ENCODE results near the gene VIPR2.
A peak's percentile ranks its signal among the peaks of the same experiment; 100 is the strongest.

VIPR2 gene

GRCh38 chr7:159020987-159021386, 123.7 kb downstream of the VIPR2 start:
- Histone ChIP-seq H2AK5ac (ENCODE audit: low read depth, low read length) (no peak overlapping the region), H3K4me2 (ENCODE audit: insufficient read depth, low read length, poor library complexity, severe bottlenecking) (no peak overlapping the region), H3K14ac (ENCODE audit: low read length) (no peak overlapping the region), H2BK120ac (ENCODE audit: low read depth, low read length) (no peak overlapping the region), H2BK15ac (ENCODE audit: low read length) (no peak overlapping the region), H3K18ac (ENCODE audit: low read length) (no peak overlapping the region), H3K27me3 (ENCODE audit: control insufficient read depth in 3 of 3, insufficient read depth in 3 of 3, low read depth in 1 of 3, low read length in 3 of 3) (peaks cover 0 to 10% (median 3%) of the 10 kb centered on the region in 3 experiments), H4K8ac (ENCODE audit: low read depth, low read length) (no peak overlapping the region), H3K4ac (ENCODE audit: low read length) (no peak overlapping the region), H3K9me3 (replicated peaks in 1 of 2; ENCODE audit: control insufficient read depth in 2 of 2, insufficient read depth in 1 of 2, low read depth in 1 of 2, low read length in 2 of 2) (no peaks in the 10 kb centered on the region), H2AFZ (ENCODE audit: low read length) (peak overlapping the region; percentile 42), H3K27ac (replicated peaks; ENCODE audit: low read length) (no peak overlapping the region), H3K4me1 (ENCODE audit: control insufficient read depth in 2 of 2, insufficient read depth in 1 of 2, low read depth in 1 of 2, low read length in 2 of 2) (peaks cover 2 to 15% of the 10 kb centered on the region in 2 donors), H4K91ac (ENCODE audit: low read depth, low read length, poor library complexity) (no peak overlapping the region), H2BK5ac (ENCODE audit: low read length) (no peak overlapping the region), H3K9ac (ENCODE audit: low read depth, low read length, poor library complexity) (no peak overlapping the region), H3K23ac (ENCODE audit: low read depth, low read length, poor library complexity) (no peak overlapping the region), H2BK12ac (ENCODE audit: low read length) (no peak overlapping the region), H3K79me1 (ENCODE audit: low read depth, low read length) (no peaks in the 10 kb centered on the region), H3K4me3 (ENCODE audit: low read length in 2 of 2) (no peak overlapping the region), H3K36me3 (replicated peaks in 1 of 2; ENCODE audit: control insufficient read depth in 2 of 2, insufficient read depth in 2 of 2, low read length in 2 of 2) (no peaks in the 10 kb centered on the region)
- no peak for DNase-seq (ENCODE audit: low spot score)
- no CpG with 5 or more reads among the region's 6 CpGs for WGBS, 2 donors (ENCODE audit: extremely low coverage in 2 of 2, insufficient read length in 2 of 2, insufficient replicate concordance in 1 of 2)

DNA sequence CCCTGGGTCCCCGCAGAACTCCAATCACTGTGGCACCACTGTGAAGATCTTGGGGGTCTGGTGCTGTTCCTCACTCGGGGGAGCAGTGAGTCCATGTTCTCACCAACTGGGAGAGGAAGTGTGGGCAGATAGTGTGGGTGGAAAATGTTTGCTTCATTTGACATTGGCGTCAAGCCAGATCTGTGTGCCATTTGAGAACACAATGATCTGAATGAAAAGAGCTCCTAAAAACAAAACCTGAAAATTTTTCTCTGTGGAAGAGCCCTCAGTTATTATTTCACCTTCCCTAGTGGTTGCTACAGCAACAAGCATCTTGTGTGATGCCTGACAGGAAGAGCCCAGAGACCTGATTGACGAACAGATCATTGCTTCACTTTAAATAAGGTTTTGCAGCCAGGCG, 125.6 kb downstream of the VIPR2 start:
- H3K36me3 ChIP-seq (replicated peaks in 1 of 2; ENCODE audit: control insufficient read depth in 2 of 2, insufficient read depth in 2 of 2, low read length in 2 of 2), result no peaks in the 10 kb centered on the region
- H3K4me2 ChIP-seq (ENCODE audit: insufficient read depth, low read length, poor library complexity, severe bottlenecking), result no peak overlapping the region
- no peak overlapping the region for H2AFZ ChIP-seq (ENCODE audit: low read length)
- H3K27ac ChIP-seq (replicated peaks; ENCODE audit: low read length), result no peak overlapping the region
- no peak overlapping the region for H2BK5ac ChIP-seq (ENCODE audit: low read length)
- no peaks in the 10 kb centered on the region for H3K9me3 ChIP-seq (replicated peaks in 1 of 2; ENCODE audit: control insufficient read depth in 2 of 2, insufficient read depth in 1 of 2, low read depth in 1 of 2, low read length in 2 of 2)
- H2BK15ac ChIP-seq (ENCODE audit: low read length), result no peak overlapping the region
- peaks cover 0 to 3% (median 0%) of the 10 kb centered on the region in 3 experiments for H3K27me3 ChIP-seq (ENCODE audit: control insufficient read depth in 3 of 3, insufficient read depth in 3 of 3, low read depth in 1 of 3, low read length in 3 of 3)
- H4K8ac ChIP-seq (ENCODE audit: low read depth, low read length), result no peak overlapping the region
- H2BK120ac ChIP-seq (ENCODE audit: low read depth, low read length), result no peak overlapping the region
- no peak overlapping the region for H2BK12ac ChIP-seq (ENCODE audit: low read length)
- peaks cover 2 to 10% of the 10 kb centered on the region in 2 donors for H3K4me1 ChIP-seq (ENCODE audit: control insufficient read depth in 2 of 2, insufficient read depth in 1 of 2, low read depth in 1 of 2, low read length in 2 of 2)
- H3K4me3 ChIP-seq (ENCODE audit: low read length in 2 of 2), result no peak overlapping the region
- WGBS, 2 donors (ENCODE audit: extremely low coverage in 2 of 2, insufficient read length in 2 of 2, insufficient replicate concordance in 1 of 2), result no CpG with 5 or more reads among the region's 5 CpGs
- H2AK5ac ChIP-seq (ENCODE audit: low read depth, low read length), result no peak overlapping the region
- DNase-seq (ENCODE audit: low spot score), result no peak
- H3K79me1 ChIP-seq (ENCODE audit: low read depth, low read length), result no peaks in the 10 kb centered on the region
- no peak overlapping the region for H4K91ac ChIP-seq (ENCODE audit: low read depth, low read length, poor library complexity)
- no peak overlapping the region for H3K4ac ChIP-seq (ENCODE audit: low read length)
- H3K23ac ChIP-seq (ENCODE audit: low read depth, low read length, poor library complexity), result no peak overlapping the region
- H3K18ac ChIP-seq (ENCODE audit: low read length), result no peak overlapping the region
- H3K14ac ChIP-seq (ENCODE audit: low read length), result no peak overlapping the region
- H3K9ac ChIP-seq (ENCODE audit: low read depth, low read length, poor library complexity), result no peak overlapping the region

DNA sequence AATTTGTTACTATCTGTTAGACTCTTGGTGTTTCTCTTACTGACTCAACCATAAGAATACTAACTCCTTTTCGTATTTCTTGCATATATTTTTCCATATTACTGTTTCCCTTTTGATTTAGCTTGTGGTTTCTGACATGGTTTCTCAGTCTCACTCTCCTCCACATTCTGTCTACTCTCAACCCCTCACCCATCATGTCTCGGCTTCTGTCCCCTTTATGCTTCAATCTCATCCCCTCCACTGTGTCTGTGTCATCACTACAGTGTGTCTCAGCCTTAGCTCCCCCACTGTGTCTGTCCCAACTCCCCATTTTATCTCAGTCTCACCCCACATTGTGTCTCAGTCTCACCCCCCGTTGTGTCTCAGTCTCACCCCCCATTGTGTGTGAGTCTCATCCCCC, 126.9 kb downstream of the VIPR2 start:
- no peak overlapping the region for H3K4ac ChIP-seq (ENCODE audit: low read length)
- H3K4me2 ChIP-seq (ENCODE audit: insufficient read depth, low read length, poor library complexity, severe bottlenecking), result no peak overlapping the region
- peaks cover 2% of the 10 kb centered on the region for H3K79me1 ChIP-seq (ENCODE audit: low read depth, low read length)
- H2BK15ac ChIP-seq (ENCODE audit: low read length), result no peak overlapping the region
- H2BK120ac ChIP-seq (ENCODE audit: low read depth, low read length), result no peak overlapping the region
- H4K91ac ChIP-seq (ENCODE audit: low read depth, low read length, poor library complexity), result no peak overlapping the region
- DNase-seq (ENCODE audit: low spot score), result no peak
- H2AFZ ChIP-seq (ENCODE audit: low read length), result no peak overlapping the region
- peaks cover 2 to 10% of the 10 kb centered on the region in 2 donors for H3K4me1 ChIP-seq (ENCODE audit: control insufficient read depth in 2 of 2, insufficient read depth in 1 of 2, low read depth in 1 of 2, low read length in 2 of 2)
- no peak overlapping the region for H2BK12ac ChIP-seq (ENCODE audit: low read length)
- no peak overlapping the region for H4K8ac ChIP-seq (ENCODE audit: low read depth, low read length)
- H3K9me3 ChIP-seq (replicated peaks in 1 of 2; ENCODE audit: control insufficient read depth in 2 of 2, insufficient read depth in 1 of 2, low read depth in 1 of 2, low read length in 2 of 2), result no peaks in the 10 kb centered on the region
- H3K36me3 ChIP-seq (replicated peaks in 1 of 2; ENCODE audit: control insufficient read depth in 2 of 2, insufficient read depth in 2 of 2, low read length in 2 of 2), result no peaks in the 10 kb centered on the region
- no peak overlapping the region for H3K9ac ChIP-seq (ENCODE audit: low read depth, low read length, poor library complexity)
- H2AK5ac ChIP-seq (ENCODE audit: low read depth, low read length), result no peak overlapping the region
- WGBS, 2 donors (ENCODE audit: extremely low coverage in 2 of 2, insufficient read length in 2 of 2, insufficient replicate concordance in 1 of 2), result no CpG with 5 or more reads among the region's 3 CpGs
- no peak overlapping the region for H2BK5ac ChIP-seq (ENCODE audit: low read length)
- H3K18ac ChIP-seq (ENCODE audit: low read length), result no peak overlapping the region
- H3K27ac ChIP-seq (replicated peaks; ENCODE audit: low read length), result no peak overlapping the region
- H3K27me3 ChIP-seq (ENCODE audit: control insufficient read depth in 3 of 3, insufficient read depth in 3 of 3, low read depth in 1 of 3, low read length in 3 of 3), result peaks cover 0 to 3% (median 0%) of the 10 kb centered on the region in 3 experiments
- no peak overlapping the region for H3K4me3 ChIP-seq (ENCODE audit: low read length in 2 of 2)
- H3K14ac ChIP-seq (ENCODE audit: low read length), result no peak overlapping the region
- no peak overlapping the region for H3K23ac ChIP-seq (ENCODE audit: low read depth, low read length, poor library complexity)

GRCh38 chr7:159017210-159017609, 127.5 kb downstream of the VIPR2 start:
- no peak overlapping the region for H3K4me2 ChIP-seq (ENCODE audit: insufficient read depth, low read length, poor library complexity, severe bottlenecking)
- no peak overlapping the region for H2BK12ac ChIP-seq (ENCODE audit: low read length)
- H3K4ac ChIP-seq (ENCODE audit: low read length), result no peak overlapping the region
- H3K9ac ChIP-seq (ENCODE audit: low read depth, low read length, poor library complexity), result no peak overlapping the region
- peaks cover 2 to 10% of the 10 kb centered on the region in 2 donors for H3K4me1 ChIP-seq (ENCODE audit: control insufficient read depth in 2 of 2, insufficient read depth in 1 of 2, low read depth in 1 of 2, low read length in 2 of 2)
- H3K36me3 ChIP-seq (replicated peaks in 1 of 2; ENCODE audit: control insufficient read depth in 2 of 2, insufficient read depth in 2 of 2, low read length in 2 of 2), result no peaks in the 10 kb centered on the region
- H3K18ac ChIP-seq (ENCODE audit: low read length), result peak overlapping the region; percentile 52
- no peak overlapping the region for H2AFZ ChIP-seq (ENCODE audit: low read length)
- peak overlapping the region; percentile 22 for H3K23ac ChIP-seq (ENCODE audit: low read depth, low read length, poor library complexity)
- H3K9me3 ChIP-seq (replicated peaks in 1 of 2; ENCODE audit: control insufficient read depth in 2 of 2, insufficient read depth in 1 of 2, low read depth in 1 of 2, low read length in 2 of 2), result no peaks in the 10 kb centered on the region
- H4K91ac ChIP-seq (ENCODE audit: low read depth, low read length, poor library complexity), result no peak overlapping the region
- DNase-seq (ENCODE audit: low spot score), result no peak
- no peak overlapping the region for H3K4me3 ChIP-seq (ENCODE audit: low read length in 2 of 2)
- no peak overlapping the region for H2BK120ac ChIP-seq (ENCODE audit: low read depth, low read length)
- H2BK15ac ChIP-seq (ENCODE audit: low read length), result no peak overlapping the region
- no CpG with 5 or more reads among the region's 10 CpGs for WGBS, 2 donors (ENCODE audit: extremely low coverage in 2 of 2, insufficient read length in 2 of 2, insufficient replicate concordance in 1 of 2)
- H3K14ac ChIP-seq (ENCODE audit: low read length), result no peak overlapping the region
- peak overlapping the region; percentile 53 for H2AK5ac ChIP-seq (ENCODE audit: low read depth, low read length)
- no peak overlapping the region for H3K27ac ChIP-seq (replicated peaks; ENCODE audit: low read length)
- no peak overlapping the region for H4K8ac ChIP-seq (ENCODE audit: low read depth, low read length)
- peaks cover 2% of the 10 kb centered on the region for H3K79me1 ChIP-seq (ENCODE audit: low read depth, low read length)
- H3K27me3 ChIP-seq (ENCODE audit: control insufficient read depth in 3 of 3, insufficient read depth in 3 of 3, low read depth in 1 of 3, low read length in 3 of 3), result peaks cover 0 to 3% (median 0%) of the 10 kb centered on the region in 3 experiments
- no peak overlapping the region for H2BK5ac ChIP-seq (ENCODE audit: low read length)
